GM12875 (cell line): ENCODE measurements around the gene BZW1.
A peak's percentile ranks its signal among the peaks of the same experiment; 100 is the strongest.

Experiments used
- H3K4me3 ChIP-seq: one replicate; pipeline ENCODE4 v1.5.1; 2011; ENCODE audit warnings: low read depth, low read length, control low read depth
- TF ChIP-seq, protein P1 (sequence below): IDR thresholded peaks from 2 replicates; pipeline ENCODE4 v1.5.1; 2011; ENCODE audit warnings: low read depth, mild to moderate bottlenecking, control low read depth, inconsistent platforms, low read length, moderate library complexity, borderline replicate concordance; ENCODE audit not compliant: insufficient read depth

The BZW1 gene

DNA sequence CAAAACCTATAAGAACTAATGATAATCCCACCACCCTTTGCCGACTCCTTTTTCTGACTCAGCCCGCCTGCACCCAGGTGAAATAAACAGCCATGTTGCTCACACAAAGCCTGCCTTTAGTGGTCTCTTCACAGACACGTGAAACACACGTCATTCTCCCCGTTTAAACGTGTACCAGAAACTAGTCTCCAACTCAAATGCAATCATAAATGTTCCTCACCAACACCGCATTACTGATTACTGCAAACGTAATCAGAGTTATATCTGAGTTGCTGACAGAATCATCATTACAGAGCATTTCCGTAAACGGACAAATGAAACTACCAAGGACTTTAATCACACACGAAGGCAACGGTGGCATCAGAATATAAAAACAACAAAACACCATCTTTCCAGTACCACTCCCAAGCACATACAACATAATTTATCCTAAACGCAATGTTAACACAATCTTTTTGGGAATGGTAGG, 50.9 kb downstream of the BZW1 start:
- H3K4me3 ChIP-seq = peak overlapping the region; percentile 87
- TF ChIP-seq, protein P1, sequence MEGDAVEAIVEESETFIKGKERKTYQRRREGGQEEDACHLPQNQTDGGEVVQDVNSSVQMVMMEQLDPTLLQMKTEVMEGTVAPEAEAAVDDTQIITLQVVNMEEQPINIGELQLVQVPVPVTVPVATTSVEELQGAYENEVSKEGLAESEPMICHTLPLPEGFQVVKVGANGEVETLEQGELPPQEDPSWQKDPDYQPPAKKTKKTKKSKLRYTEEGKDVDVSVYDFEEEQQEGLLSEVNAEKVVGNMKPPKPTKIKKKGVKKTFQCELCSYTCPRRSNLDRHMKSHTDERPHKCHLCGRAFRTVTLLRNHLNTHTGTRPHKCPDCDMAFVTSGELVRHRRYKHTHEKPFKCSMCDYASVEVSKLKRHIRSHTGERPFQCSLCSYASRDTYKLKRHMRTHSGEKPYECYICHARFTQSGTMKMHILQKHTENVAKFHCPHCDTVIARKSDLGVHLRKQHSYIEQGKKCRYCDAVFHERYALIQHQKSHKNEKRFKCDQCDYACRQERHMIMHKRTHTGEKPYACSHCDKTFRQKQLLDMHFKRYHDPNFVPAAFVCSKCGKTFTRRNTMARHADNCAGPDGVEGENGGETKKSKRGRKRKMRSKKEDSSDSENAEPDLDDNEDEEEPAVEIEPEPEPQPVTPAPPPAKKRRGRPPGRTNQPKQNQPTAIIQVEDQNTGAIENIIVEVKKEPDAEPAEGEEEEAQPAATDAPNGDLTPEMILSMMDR = no peak

DNA sequence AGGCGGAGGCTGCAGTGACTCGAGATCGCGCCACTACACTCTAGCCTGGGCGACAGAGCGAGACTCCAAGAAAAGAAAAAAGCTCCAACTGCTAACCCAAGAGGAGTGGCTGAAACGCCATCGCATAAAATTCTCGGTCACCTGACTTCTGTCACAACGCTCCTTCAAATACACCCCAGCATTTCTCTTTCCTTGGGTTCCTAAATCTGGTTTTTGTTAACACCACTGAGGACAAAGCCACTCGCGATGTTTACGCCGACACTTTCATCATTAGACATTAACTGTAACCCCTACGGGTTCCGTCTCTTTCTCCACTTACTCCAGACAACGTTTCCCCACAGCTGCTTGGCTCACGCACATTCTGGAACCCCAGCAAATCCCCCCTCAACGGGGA, 52.1 kb downstream of the BZW1 start:
- TF ChIP-seq, protein P1 = no peak

DNA sequence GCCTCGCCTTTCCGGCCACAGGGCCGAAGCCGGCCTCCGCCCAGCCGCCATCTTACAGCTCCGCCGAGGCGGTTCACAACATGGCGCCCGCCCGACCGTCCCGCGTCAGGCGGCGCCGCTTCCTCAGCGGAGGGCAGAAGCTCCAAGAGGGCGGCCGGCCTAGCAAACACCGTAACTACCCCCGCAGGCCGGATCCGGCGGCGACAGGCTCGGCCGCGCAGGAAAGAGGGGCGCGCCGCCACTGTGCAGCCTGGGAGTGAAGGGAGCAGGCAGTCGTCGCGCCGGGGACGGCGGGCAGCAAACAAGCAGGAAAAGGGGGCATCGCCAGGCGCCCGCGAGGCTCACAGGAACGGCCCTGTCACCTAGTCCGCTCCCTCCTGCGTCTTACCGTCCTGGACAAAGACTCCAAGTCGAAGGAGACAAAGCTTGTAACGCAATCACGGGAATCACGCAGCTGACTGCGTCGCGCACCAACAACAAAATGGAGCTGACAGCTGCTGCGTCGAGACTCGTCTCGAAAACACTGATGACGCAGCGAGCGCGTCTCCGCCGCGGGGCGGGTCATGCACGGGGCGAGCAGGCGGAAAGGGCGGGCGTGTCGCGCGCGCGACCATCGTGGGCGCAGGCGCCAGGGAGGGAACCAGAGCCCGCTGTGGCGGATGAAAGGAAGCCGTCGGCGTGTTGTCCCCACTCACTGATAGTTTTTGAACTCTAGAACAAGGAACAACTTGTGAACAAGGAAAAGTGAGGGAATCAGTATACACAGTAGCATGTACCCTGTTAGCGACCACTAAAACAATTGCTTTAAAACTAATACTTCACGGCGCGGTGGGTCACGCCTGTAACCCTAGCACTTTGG, 52.7 kb downstream of the BZW1 start, which contains the start of gene CLK1:
Gene CLK1 (minus strand): TSS at position 483 of the 859 bp plus-strand sequence. CDS start 2,796 bp downstream, outside the sequence.
- TF ChIP-seq, protein P1 = no peak
- H3K4me3 ChIP-seq = peak within 1 kb of the TSS; percentile 87

More for the DNA sequence above, 52.1 kb downstream of the BZW1 start:
- peak overlapping the region; percentile 87 for H3K4me3 ChIP-seq

DNA sequence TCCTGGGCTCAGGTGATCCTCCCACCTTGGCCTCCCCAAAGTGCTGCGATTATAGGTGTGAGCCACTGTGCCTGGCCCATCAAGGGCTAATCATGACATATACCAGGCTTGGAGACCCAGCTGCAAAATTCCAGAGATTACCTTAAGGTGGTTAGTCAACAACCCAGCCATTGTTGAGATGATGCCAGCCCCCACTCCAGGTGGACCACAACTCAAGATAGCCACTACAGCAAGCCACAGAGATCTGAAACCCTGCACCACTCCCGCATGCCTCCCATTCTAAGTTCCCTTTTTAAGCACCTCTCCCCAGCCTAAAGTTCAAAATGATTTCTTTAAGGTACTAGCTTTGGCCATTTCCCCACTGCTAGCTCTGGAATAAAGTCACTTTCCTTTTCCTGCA, 57.3 kb downstream of the BZW1 start:
- TF ChIP-seq, protein P1 = no peak
- no peak overlapping the region for H3K4me3 ChIP-seq

DNA sequence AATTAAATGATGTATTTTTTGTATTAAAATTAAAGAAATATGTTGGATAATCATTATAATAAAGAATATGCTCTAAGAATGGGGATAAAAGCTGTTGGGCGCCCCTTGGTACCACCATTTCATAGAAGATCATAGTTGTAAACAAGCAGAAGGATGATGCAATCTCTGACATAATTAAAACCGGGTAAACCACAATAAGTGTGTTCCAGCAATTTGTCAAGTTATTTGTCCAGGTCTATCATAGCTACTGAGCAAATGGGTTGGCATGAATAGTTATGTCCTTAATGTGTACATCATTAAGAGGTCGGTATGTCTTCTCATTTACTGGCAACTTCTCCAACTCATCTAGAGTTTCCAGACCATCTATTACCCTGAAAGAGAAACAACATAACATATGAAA, 59.4 kb downstream of the BZW1 start:
- TF ChIP-seq, protein P1 = no peak
- H3K4me3 ChIP-seq = no peak overlapping the region

DNA sequence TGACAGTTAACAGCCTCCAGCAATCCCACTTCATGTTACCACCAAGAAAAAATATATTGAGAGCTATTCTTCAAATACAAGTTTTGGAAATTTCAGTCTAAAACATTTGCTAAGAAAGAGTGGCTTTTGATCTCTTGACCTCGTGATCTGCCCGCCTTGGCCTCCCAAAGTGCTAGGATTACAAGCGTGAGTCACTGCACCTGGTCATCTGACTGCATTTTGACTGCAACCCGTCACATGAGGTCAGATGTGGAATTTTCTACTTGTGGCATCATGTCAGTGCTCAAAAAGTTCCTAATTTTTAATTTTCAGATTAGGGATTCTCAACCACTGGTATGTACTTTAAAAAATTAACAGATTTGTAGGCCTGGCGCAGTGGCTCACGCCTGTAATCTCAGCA, 61.9 kb downstream of the BZW1 start:
- TF ChIP-seq, protein P1 = no peak
- H3K4me3 ChIP-seq = no peak overlapping the region
